H9 (cell line): ENCODE results near the gene PLB1. TPM values are rescaled to one million over a fixed set of nuclear protein-coding genes. Genes with fewer than 3 reads are reported as not detected.

ENCODE experiments used
- DNase-seq: peaks from one replicate; pipeline ENCODE4 v3.0.0-alpha.2; 2017
- H2AFZ ChIP-seq: one replicate; pipeline ENCODE4 v1.6.1; 2013; ENCODE audit warnings: mild to moderate bottlenecking, low read length, control low read depth, moderate library complexity
- H2AK5ac ChIP-seq: 2 replicates; pipeline ENCODE4 v1.6.1; 2013; ENCODE audit warnings: low read length, control low read depth, mixed read lengths; ENCODE audit not compliant: insufficient read length
- H2BK120ac ChIP-seq: one replicate; pipeline ENCODE4 v1.6.1; 2013; ENCODE audit warnings: low read depth, mild to moderate bottlenecking, low read length, control low read depth, inconsistent platforms; ENCODE audit not compliant: poor library complexity, severe bottlenecking
- H2BK12ac ChIP-seq: 2 replicates; pipeline ENCODE4 v1.6.1; 2013; ENCODE audit warnings: low read length, control low read depth, mixed read lengths, low read depth; ENCODE audit not compliant: insufficient read length
- H2BK15ac ChIP-seq: 2 replicates; pipeline ENCODE4 v1.6.1; 2013; ENCODE audit warnings: low read depth, low read length, control low read depth
- H2BK20ac ChIP-seq: one replicate; pipeline ENCODE4 v1.6.1; 2013; ENCODE audit warnings: low read depth, mild to moderate bottlenecking, low read length, control low read depth, inconsistent platforms; ENCODE audit not compliant: poor library complexity, severe bottlenecking
- H2BK5ac ChIP-seq: 2 replicates; pipeline ENCODE4 v1.6.1; 2013; ENCODE audit warnings: low read length, control low read depth, mixed read lengths; ENCODE audit not compliant: insufficient read length
- H3K14ac ChIP-seq: 2 replicates; pipeline ENCODE4 v1.6.1; 2013; ENCODE audit warnings: low read length, control low read depth; ENCODE audit not compliant: insufficient read depth
- H3K18ac ChIP-seq: 2 replicates; pipeline ENCODE4 v1.6.1; 2013; ENCODE audit warnings: low read depth, mild to moderate bottlenecking, mixed read lengths, low read length, control low read depth; ENCODE audit not compliant: insufficient read length
- H3K23ac ChIP-seq: 2 replicates; pipeline ENCODE4 v1.6.1; 2013; ENCODE audit warnings: low read length, control low read depth, mixed read lengths, low read depth; ENCODE audit not compliant: insufficient read length
- H3K23me2 ChIP-seq: 2 replicates; pipeline ENCODE4 v1.6.1; 2013; ENCODE audit warnings: low read depth, mild to moderate bottlenecking, mixed read lengths, low read length, control low read depth; ENCODE audit not compliant: insufficient read length, poor library complexity, severe bottlenecking
- H3K27ac ChIP-seq: 2 replicates; pipeline ENCODE4 v1.5.1; 2013; ENCODE audit warnings: low read length, control low read depth, mixed read lengths, low read depth; ENCODE audit not compliant: insufficient read length
- H3K27me3 ChIP-seq: 2 replicates; pipeline ENCODE4 v1.6.1; 2013; ENCODE audit warnings: low read length, control low read depth, inconsistent platforms; ENCODE audit not compliant: insufficient read depth
- H3K4ac ChIP-seq: 2 replicates; pipeline ENCODE4 v1.6.1; 2013; ENCODE audit warnings: low read depth, mild to moderate bottlenecking, control low read depth, inconsistent platforms, low read length, moderate library complexity
- H3K4me1 ChIP-seq: 2 replicates; pipeline ENCODE4 v1.6.1; 2013; ENCODE audit warnings: low read length, control low read depth, inconsistent platforms; ENCODE audit not compliant: insufficient read depth
- H3K4me2 ChIP-seq: 2 replicates; pipeline ENCODE4 v1.6.1; 2013; ENCODE audit warnings: low read length, control low read depth, mixed read lengths; ENCODE audit not compliant: insufficient read length, insufficient read depth
- H3K56ac ChIP-seq: 2 replicates; pipeline ENCODE4 v1.6.1; 2013; ENCODE audit warnings: low read depth, mild to moderate bottlenecking, mixed read lengths, low read length, control low read depth; ENCODE audit not compliant: insufficient read length
- H3K79me1 ChIP-seq: 2 replicates; pipeline ENCODE4 v1.6.1; 2013; ENCODE audit warnings: low read depth, mild to moderate bottlenecking, moderate library complexity, low read length, control low read depth, inconsistent platforms; ENCODE audit not compliant: insufficient read depth, poor library complexity, severe bottlenecking
- H3K79me2 ChIP-seq: 2 replicates; pipeline ENCODE4 v1.6.1; 2013; ENCODE audit warnings: low read length, control low read depth, inconsistent platforms; ENCODE audit not compliant: insufficient read depth
- H3K9ac ChIP-seq: 2 replicates; pipeline ENCODE4 v1.6.1; 2013; ENCODE audit warnings: low read length, control low read depth, mixed read lengths; ENCODE audit not compliant: insufficient read length; ENCODE audit errors: extremely low read depth
- H3K9me3 ChIP-seq: one replicate; pipeline ENCODE4 v1.6.1; 2013; ENCODE audit warnings: low read depth, low read length, inconsistent platforms; ENCODE audit not compliant: control insufficient read depth
- H3T11ph ChIP-seq: one replicate; pipeline ENCODE4 v1.6.1; 2013; ENCODE audit warnings: mild to moderate bottlenecking, low read length, control low read depth, inconsistent platforms
- H4K20me1 ChIP-seq: one replicate; pipeline ENCODE4 v1.6.1; 2013; ENCODE audit not compliant: control insufficient read depth, insufficient read length, insufficient read depth
- H4K5ac ChIP-seq: 2 replicates; pipeline ENCODE4 v1.6.1; 2013; ENCODE audit warnings: low read depth, mild to moderate bottlenecking, mixed read lengths, low read length, control low read depth; ENCODE audit not compliant: insufficient read length
- H4K8ac ChIP-seq: replicated peaks from 2 replicates; pipeline ENCODE4 v1.6.1; 2013; ENCODE audit warnings: low read length, control low read depth, mixed read lengths, low read depth; ENCODE audit not compliant: insufficient read length
- H4K91ac ChIP-seq: 2 replicates; pipeline ENCODE4 v1.6.1; 2013; ENCODE audit warnings: low read depth, mild to moderate bottlenecking, moderate library complexity, mixed read lengths, low read length, control low read depth; ENCODE audit not compliant: insufficient read length
- H3K27ac Mint-ChIP-seq, 3 experiments: 2 replicates in 2 of 3; 3 replicates in 1 of 3; pipeline ENCODE4 v1.8.0; 2020 to 2021; ENCODE audit warnings: mixed read lengths in 3 of 3, mild to moderate bottlenecking in 1 of 3, moderate library complexity in 1 of 3
- H3K27me3 Mint-ChIP-seq: 2 replicates; pipeline ENCODE4 v1.8.0; 2021; ENCODE audit warnings: low read depth, mild to moderate bottlenecking, moderate library complexity, mixed read lengths
- H3K36me3 Mint-ChIP-seq, 3 experiments: 2 replicates in 2 of 3; 3 replicates in 1 of 3; pipeline ENCODE4 v1.8.0; 2020 to 2021; ENCODE audit warnings: low read depth in 3 of 3, mixed read lengths in 3 of 3; ENCODE audit not compliant: insufficient read depth in 1 of 3
- H3K4me1 Mint-ChIP-seq, 2 experiments: 2 replicates each; pipeline ENCODE4 v1.8.0; 2020; ENCODE audit warnings: mixed read lengths in 2 of 2
- H3K4me3 Mint-ChIP-seq, 2 experiments: 2 replicates in 1 of 2; 3 replicates in 1 of 2; pipeline ENCODE4 v1.8.0; 2020 to 2021; ENCODE audit warnings: mild to moderate bottlenecking in 2 of 2, mixed read lengths in 2 of 2, moderate library complexity in 1 of 2
- H3K9me3 Mint-ChIP-seq, 2 experiments: 2 replicates in 1 of 2; 3 replicates in 1 of 2; pipeline ENCODE4 v1.8.0; 2020; ENCODE audit warnings: mild to moderate bottlenecking in 2 of 2, mixed read lengths in 2 of 2, moderate library complexity in 1 of 2
- WGBS: extraction: QIAGEN DNeasy Blood & Tissue Kit; methylation state at CpG from one replicate; pipeline ENCODE4 v1.1.7; 2013; ENCODE audit warnings: missing lambda C conversion rate, low lambda C conversion rate, mixed read lengths; ENCODE audit not compliant: insufficient read length; ENCODE audit errors: extremely low coverage; 5-methylcytosine and 5-hydroxymethylcytosine counted together
- total RNA-seq: library from RNA; stranded (reverse); gene quantifications from 2 replicates; pipeline ENCODE4 v1.2.1, GENCODE V29; 2021
- TF ChIP-seq, protein P1 (sequence below): fragments of 200-600 bp; sonication (generic); conservative IDR thresholded peaks from 3 replicates; pipeline ENCODE4 v1.8.0; 2021; ENCODE audit warnings: antibody characterized with exemption, mild to moderate bottlenecking

The PLB1 gene
- total RNA-seq, 1 experiment from 2014 or later: not detected

DNA sequence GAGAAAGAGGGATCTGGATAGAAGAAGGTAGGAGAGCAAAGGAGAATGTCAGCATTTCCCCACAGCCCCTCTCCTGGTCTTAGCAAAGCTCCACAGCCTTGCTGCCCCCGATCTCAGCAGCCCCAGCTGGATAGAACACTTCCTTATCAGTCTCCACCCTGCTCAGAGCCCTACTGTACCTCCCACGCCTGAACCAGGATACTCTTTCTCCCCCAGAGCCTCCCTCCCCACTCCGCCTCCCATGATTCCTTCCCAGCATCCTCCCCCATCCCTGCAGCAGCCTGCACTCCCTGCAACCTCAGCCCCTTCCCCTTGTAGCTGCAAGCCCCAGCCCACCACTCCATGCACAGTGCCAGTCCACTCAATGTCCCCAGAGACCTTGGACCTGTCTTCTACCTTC lies 25.8 kb downstream of the PLB1 start:
- no peak overlapping the region for H3T11ph ChIP-seq
- H2BK12ac ChIP-seq: no peak overlapping the region
- H3K9me3 Mint-ChIP-seq: no peaks in the 10 kb centered on the region
- H4K91ac ChIP-seq: no peak overlapping the region
- no peak overlapping the region for H2BK20ac ChIP-seq
- H3K23ac ChIP-seq: no peak overlapping the region
- no peaks in the 10 kb centered on the region for H4K20me1 ChIP-seq
- H2BK15ac ChIP-seq: no peak overlapping the region
- no peak overlapping the region for H4K8ac ChIP-seq
- no peaks in the 10 kb centered on the region for H3K23me2 ChIP-seq
- H3K56ac ChIP-seq: no peak overlapping the region
- H3K4ac ChIP-seq: no peak overlapping the region
- TF ChIP-seq, protein P1, sequence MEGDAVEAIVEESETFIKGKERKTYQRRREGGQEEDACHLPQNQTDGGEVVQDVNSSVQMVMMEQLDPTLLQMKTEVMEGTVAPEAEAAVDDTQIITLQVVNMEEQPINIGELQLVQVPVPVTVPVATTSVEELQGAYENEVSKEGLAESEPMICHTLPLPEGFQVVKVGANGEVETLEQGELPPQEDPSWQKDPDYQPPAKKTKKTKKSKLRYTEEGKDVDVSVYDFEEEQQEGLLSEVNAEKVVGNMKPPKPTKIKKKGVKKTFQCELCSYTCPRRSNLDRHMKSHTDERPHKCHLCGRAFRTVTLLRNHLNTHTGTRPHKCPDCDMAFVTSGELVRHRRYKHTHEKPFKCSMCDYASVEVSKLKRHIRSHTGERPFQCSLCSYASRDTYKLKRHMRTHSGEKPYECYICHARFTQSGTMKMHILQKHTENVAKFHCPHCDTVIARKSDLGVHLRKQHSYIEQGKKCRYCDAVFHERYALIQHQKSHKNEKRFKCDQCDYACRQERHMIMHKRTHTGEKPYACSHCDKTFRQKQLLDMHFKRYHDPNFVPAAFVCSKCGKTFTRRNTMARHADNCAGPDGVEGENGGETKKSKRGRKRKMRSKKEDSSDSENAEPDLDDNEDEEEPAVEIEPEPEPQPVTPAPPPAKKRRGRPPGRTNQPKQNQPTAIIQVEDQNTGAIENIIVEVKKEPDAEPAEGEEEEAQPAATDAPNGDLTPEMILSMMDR: no peak
- H4K5ac ChIP-seq: no peak overlapping the region
- no peak overlapping the region for H3K14ac ChIP-seq
- H3K79me2 ChIP-seq: no peaks in the 10 kb centered on the region
- no peak overlapping the region for H2BK120ac ChIP-seq
- H2AK5ac ChIP-seq: no peak overlapping the region
- no peak overlapping the region for H3K27ac Mint-ChIP-seq
- H3K27ac ChIP-seq: no peak overlapping the region
- no peak overlapping the region for H2AFZ ChIP-seq
- WGBS: no CpG with 5 or more reads among the region's 3 CpGs
- no peak overlapping the region for H3K4me3 Mint-ChIP-seq
- no peaks in the 10 kb centered on the region for H3K27me3 ChIP-seq
- H2BK5ac ChIP-seq: no peak overlapping the region
- H3K18ac ChIP-seq: no peak overlapping the region
- no peaks in the 10 kb centered on the region for H3K9me3 ChIP-seq
- peaks cover 65% of the 10 kb centered on the region for H3K27me3 Mint-ChIP-seq
- H3K4me1 Mint-ChIP-seq: peaks cover 5 to 13% of the 10 kb centered on the region in 2 experiments; a peak in 3 of 4 replicates
- H3K79me1 ChIP-seq: no peaks in the 10 kb centered on the region
- H3K9ac ChIP-seq: no peak overlapping the region
- no peaks in the 10 kb centered on the region for H3K36me3 Mint-ChIP-seq
- DNase-seq: no peak
- H3K4me2 ChIP-seq: no peak overlapping the region
- no peaks in the 10 kb centered on the region for H3K4me1 ChIP-seq
